SK-N-SH (cell line): ENCODE data around the gene SPEM1. TPM values are rescaled to one million over a fixed set of nuclear protein-coding genes. Genes with fewer than 3 reads are reported as not detected.

Experiments
- CTCF ChIA-PET: fragments of 300-600, 350-600 bp; formaldehyde crosslinking; extraction: SDS; loops from one replicate; lab custom pipeline; 2021; lab: Yijun Ruan, JAX
- POLR2A ChIA-PET: fragments of 350-600 bp; sonication (Branson Sonifier 250); formaldehyde crosslinking; extraction: SDS; loops from one replicate; lab custom pipeline; 2020; ENCODE audit warnings: antibody characterized with exemption, inconsistent platforms; lab: Yijun Ruan, JAX
- DNase-seq: peaks from one replicate; pipeline ENCODE4 v3.0.0; 2012
- H2AFZ ChIP-seq: fragments of 200-600 bp; sonication (generic); 2 replicates; pipeline ENCODE4 v1.8.1; 2016; ENCODE audit warnings: antibody characterized with exemption, mild to moderate bottlenecking, low read depth
- H3F3A ChIP-seq: fragments of 200-600 bp; sonication (generic); replicated peaks from 2 replicates; pipeline ENCODE3; 2016; ENCODE audit warnings: antibody characterized with exemption, mild to moderate bottlenecking; ENCODE audit not compliant: insufficient read depth
- H3K27ac ChIP-seq, 2 experiments: fragments of 200-500 bp in 1 of 2; fragments of 200-600 bp in 1 of 2; sonication (Bioruptor generic) in 1 of 2; sonication (generic), shearing (Covaris generic) in 1 of 2; 2 replicates each; pipeline versions ENCODE4 v1.5.1 to v1.6.1; 2014 to 2016; ENCODE audit warnings: low read depth in 2 of 2, inconsistent platforms in 1 of 2, low read length in 1 of 2, mild to moderate bottlenecking in 1 of 2, mixed read lengths in 1 of 2
- H3K27me3 ChIP-seq: fragments of 200-600 bp; sonication (generic), shearing (Covaris generic); 2 replicates; pipeline ENCODE4 v1.6.1; 2016; ENCODE audit warnings: mixed run types; ENCODE audit not compliant: insufficient read depth
- H3K36me3 ChIP-seq, 2 experiments: fragments of 200-500 bp in 1 of 2; fragments of 200-600 bp in 1 of 2; sonication (Bioruptor generic) in 1 of 2; sonication (generic) in 1 of 2; replicated peaks in 1 of 2; 2 replicates each; pipeline versions ENCODE3 to v1.5.1; 2014 to 2016; ENCODE audit warnings: low read length in 1 of 2, mild to moderate bottlenecking in 1 of 2; ENCODE audit not compliant: insufficient read depth in 2 of 2, control insufficient read depth in 1 of 2
- H3K4me1 ChIP-seq, 2 experiments: fragments of 200-500 bp in 1 of 2; fragments of 200-600 bp in 1 of 2; sonication (Bioruptor generic) in 1 of 2; sonication (generic), shearing (Covaris generic) in 1 of 2; 2 replicates each; pipeline versions ENCODE4 v1.5.1 to v1.6.1; 2014 to 2016; ENCODE audit warnings: low read depth in 1 of 2, low read length in 1 of 2, mixed run types in 1 of 2; ENCODE audit not compliant: insufficient read depth in 2 of 2, control insufficient read depth in 1 of 2
- H3K4me2 ChIP-seq: fragments of 200-600 bp; sonication (generic), shearing (Covaris generic); 2 replicates; pipeline ENCODE4 v1.6.1; 2017; ENCODE audit warnings: mixed run types
- H3K4me3 ChIP-seq, 2 experiments: fragments of 200-500 bp in 1 of 2; fragments of 200-600 bp in 1 of 2; sonication (Bioruptor generic) in 1 of 2; sonication (generic), shearing (Covaris generic) in 1 of 2; 2 replicates each; pipeline versions ENCODE4 v1.5.1 to v1.8.1; 2014 to 2016; ENCODE audit warnings: low read depth in 2 of 2, inconsistent platforms in 1 of 2, low read length in 1 of 2, mild to moderate bottlenecking in 1 of 2, mixed read lengths in 1 of 2, moderate library complexity in 1 of 2
- H3K79me2 ChIP-seq: fragments of 200-600 bp; sonication (generic); 2 replicates; pipeline ENCODE4 v1.8.1; 2017; ENCODE audit warnings: mild to moderate bottlenecking; ENCODE audit not compliant: insufficient read depth
- H3K9ac ChIP-seq: fragments of 200-600 bp; sonication (generic); 2 replicates; pipeline ENCODE4 v1.6.1; 2017; ENCODE audit warnings: mixed run types
- H3K9me2 ChIP-seq: fragments of 200-600 bp; sonication (generic); 2 replicates; pipeline ENCODE4 v1.6.1; 2017; ENCODE audit warnings: mixed run types
- H3K9me3 ChIP-seq: fragments of 200-600 bp; sonication (generic); 2 replicates; pipeline ENCODE4 v1.6.1; 2017; ENCODE audit warnings: mixed run types, mild to moderate bottlenecking, moderate library complexity
- H4K20me1 ChIP-seq: fragments of 200-600 bp; sonication (generic); 2 replicates; pipeline ENCODE4 v1.6.1; 2017; ENCODE audit warnings: mild to moderate bottlenecking, mixed run types; ENCODE audit not compliant: insufficient read depth
- EP300 ChIP-seq, 2 experiments: IDR thresholded peaks; 2 replicates each; pipeline versions ENCODE4 v1.4.0 to v1.6.1; 2012; ENCODE audit warnings: borderline replicate concordance in 1 of 2, low read depth in 1 of 2, low read length in 1 of 2
- EZH2phosphoT487 ChIP-seq: fragments of 200-600 bp; sonication (generic); IDR thresholded peaks from 2 replicates; pipeline ENCODE4 v1.6.1; 2017; ENCODE audit warnings: low read depth, mixed run types, mild to moderate bottlenecking, antibody characterized with exemption, moderate library complexity, borderline replicate concordance
- FOXJ3 ChIP-seq: sonication (generic); formaldehyde crosslinking; IDR thresholded peaks from 2 replicates; pipeline ENCODE4 v1.5.1; 2020; ENCODE audit warnings: mild to moderate bottlenecking, missing genetic modification reagents
- FOXM1 ChIP-seq: IDR thresholded peaks from 2 replicates; pipeline ENCODE4 v1.4.0; 2012; ENCODE audit warnings: low read depth, mild to moderate bottlenecking
- GABPA ChIP-seq: IDR thresholded peaks from 2 replicates; pipeline ENCODE4 v1.4.0; 2012; ENCODE audit warnings: low read depth, mild to moderate bottlenecking
- MEF2A ChIP-seq: IDR thresholded peaks from 2 replicates; pipeline ENCODE4 v1.4.0; 2012; ENCODE audit warnings: low read depth, borderline replicate concordance
- MXI1 ChIP-seq: IDR thresholded peaks from 2 replicates; pipeline ENCODE4 v1.6.1; 2012; ENCODE audit warnings: mild to moderate bottlenecking, low read depth, low read length, improper control_type of control experiment
- NFIC ChIP-seq: IDR thresholded peaks from 2 replicates; pipeline ENCODE4 v1.4.0; 2012; ENCODE audit warnings: borderline replicate concordance
- NRF1 ChIP-seq: IDR thresholded peaks from 2 replicates; pipeline ENCODE4 v1.6.1; 2012; ENCODE audit warnings: low read depth, mild to moderate bottlenecking, low read length
- POLR2AphosphoS5 ChIP-seq: IDR thresholded peaks from 2 replicates; pipeline ENCODE4 v1.6.1; 2012; ENCODE audit warnings: low read depth, low read length
- RAD21 ChIP-seq: IDR thresholded peaks from 2 replicates; pipeline ENCODE4 v1.6.1; 2012; ENCODE audit warnings: mild to moderate bottlenecking, low read length
- RCOR1 ChIP-seq: fragments of 150-350 bp; IDR thresholded peaks from 2 replicates; pipeline ENCODE4 v1.6.1; 2017; ENCODE audit warnings: antibody characterized with exemption, low read length
- SMC3 ChIP-seq: IDR thresholded peaks from 2 replicates; pipeline ENCODE4 v1.6.1; 2012; ENCODE audit warnings: low read depth, low read length, improper control_type of control experiment
- TAF1 ChIP-seq: IDR thresholded peaks from 2 replicates; pipeline ENCODE4 v1.6.1; 2012; ENCODE audit warnings: low read depth, mild to moderate bottlenecking, low read length, moderate library complexity, borderline replicate concordance
- WGBS: methylation state at CpG from one replicate; pipeline ENCODE4 v1.1.6; 2017; ENCODE audit warnings: low lambda C conversion rate; 5-methylcytosine and 5-hydroxymethylcytosine counted together
- polyA plus RNA-seq, 3 experiments: library from polyadenylated mRNA; depleted of rRNA; stranded (reverse); fragments of >200 nt; gene quantifications; 2 replicates each; pipeline ENCODE4 v1.2.3, GENCODE V29; 2012
- TF ChIP-seq, protein P1 (sequence below): fragments of 200-600 bp; sonication (generic); IDR thresholded peaks from 2 replicates; pipeline ENCODE4 v1.6.1; 2017; ENCODE audit warnings: antibody characterized with exemption, mild to moderate bottlenecking, moderate library complexity
- TF ChIP-seq, protein P2 (sequence below): fragments of 150-350 bp; IDR thresholded peaks from 2 replicates; pipeline ENCODE4 v1.6.1; 2017; ENCODE audit warnings: antibody characterized with exemption, low read length, low read depth, borderline replicate concordance
- TF ChIP-seq, protein P3 (sequence below): IDR thresholded peaks from 2 replicates; pipeline ENCODE4 v1.4.0; 2012; ENCODE audit warnings: low read depth, borderline replicate concordance
- TF ChIP-seq, protein P4 (sequence below): IDR thresholded peaks from 2 replicates; pipeline ENCODE4; 2012
- TF ChIP-seq, protein P5 (sequence below): IDR thresholded peaks from 2 replicates; pipeline ENCODE4 v1.6.1; 2012; ENCODE audit warnings: mild to moderate bottlenecking, low read depth, low read length, moderate library complexity

The SPEM1 gene
- polyA plus RNA-seq, 1 of the 3 experiments (the other 2 are of a cell fraction): not detected

DNA sequence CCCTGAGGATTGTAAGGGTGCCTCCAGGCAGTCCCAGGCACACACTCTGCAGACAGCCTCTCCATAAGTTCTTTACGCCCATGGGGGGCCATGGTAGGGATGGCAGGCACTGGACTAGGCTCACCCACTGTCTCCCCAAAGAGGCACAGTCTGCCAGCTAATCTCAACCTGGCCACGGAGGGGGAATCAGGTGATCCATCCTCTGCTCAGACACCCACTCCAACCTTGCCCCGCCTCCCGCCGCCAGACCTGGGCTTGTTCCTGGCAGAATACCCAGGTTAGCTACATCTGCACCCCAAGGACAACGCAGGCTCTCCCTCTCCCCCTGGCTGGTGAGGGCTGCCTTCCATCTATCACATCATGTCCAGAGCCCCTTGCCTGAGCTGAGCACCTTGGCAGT, 11.3 kb upstream of the SPEM1 start (continued):
- TF ChIP-seq, protein P1, sequence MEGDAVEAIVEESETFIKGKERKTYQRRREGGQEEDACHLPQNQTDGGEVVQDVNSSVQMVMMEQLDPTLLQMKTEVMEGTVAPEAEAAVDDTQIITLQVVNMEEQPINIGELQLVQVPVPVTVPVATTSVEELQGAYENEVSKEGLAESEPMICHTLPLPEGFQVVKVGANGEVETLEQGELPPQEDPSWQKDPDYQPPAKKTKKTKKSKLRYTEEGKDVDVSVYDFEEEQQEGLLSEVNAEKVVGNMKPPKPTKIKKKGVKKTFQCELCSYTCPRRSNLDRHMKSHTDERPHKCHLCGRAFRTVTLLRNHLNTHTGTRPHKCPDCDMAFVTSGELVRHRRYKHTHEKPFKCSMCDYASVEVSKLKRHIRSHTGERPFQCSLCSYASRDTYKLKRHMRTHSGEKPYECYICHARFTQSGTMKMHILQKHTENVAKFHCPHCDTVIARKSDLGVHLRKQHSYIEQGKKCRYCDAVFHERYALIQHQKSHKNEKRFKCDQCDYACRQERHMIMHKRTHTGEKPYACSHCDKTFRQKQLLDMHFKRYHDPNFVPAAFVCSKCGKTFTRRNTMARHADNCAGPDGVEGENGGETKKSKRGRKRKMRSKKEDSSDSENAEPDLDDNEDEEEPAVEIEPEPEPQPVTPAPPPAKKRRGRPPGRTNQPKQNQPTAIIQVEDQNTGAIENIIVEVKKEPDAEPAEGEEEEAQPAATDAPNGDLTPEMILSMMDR: no peak

DNA sequence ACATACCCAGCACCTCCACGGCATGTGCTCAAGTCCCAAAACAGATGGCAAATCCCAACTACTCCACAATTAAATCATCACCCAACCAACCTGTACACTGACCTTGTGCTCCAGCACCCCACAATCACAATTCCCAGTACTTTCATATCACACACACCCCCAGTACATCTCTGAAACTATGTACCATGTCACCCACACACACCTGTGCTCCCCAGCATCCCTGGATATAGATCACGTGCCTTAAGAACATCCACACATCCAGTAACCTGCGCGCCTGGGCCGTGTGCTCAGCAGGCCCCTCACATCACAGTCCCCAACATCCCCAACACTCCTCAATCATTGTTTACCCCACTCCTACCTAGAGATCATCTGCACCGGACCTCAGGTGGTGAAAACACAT, 10.4 kb upstream of the SPEM1 start:
- H3K4me2 ChIP-seq: no peak overlapping the region
- H3K9me2 ChIP-seq: no peaks in the 10 kb centered on the region
- TF ChIP-seq NRF1 (no peak), MEF2A (no peak), TAF1 (no peak), NFIC (no peak), GABPA (no peak), MXI1 (no peak), SMC3 (no peak), FOXJ3 (CRISPR knock-in tag) (no peak), EZH2phosphoT487 (no peak), RCOR1 (no peak), POLR2AphosphoS5 (no peak), RAD21 (no peak), FOXM1 (no peak), EP300 (IDR thresholded peaks at IDR 0.05; ENCODE audit: borderline replicate concordance in 1 of 2, low read depth in 1 of 2, low read length in 1 of 2) (no peak)
- TF ChIP-seq, protein P2, sequence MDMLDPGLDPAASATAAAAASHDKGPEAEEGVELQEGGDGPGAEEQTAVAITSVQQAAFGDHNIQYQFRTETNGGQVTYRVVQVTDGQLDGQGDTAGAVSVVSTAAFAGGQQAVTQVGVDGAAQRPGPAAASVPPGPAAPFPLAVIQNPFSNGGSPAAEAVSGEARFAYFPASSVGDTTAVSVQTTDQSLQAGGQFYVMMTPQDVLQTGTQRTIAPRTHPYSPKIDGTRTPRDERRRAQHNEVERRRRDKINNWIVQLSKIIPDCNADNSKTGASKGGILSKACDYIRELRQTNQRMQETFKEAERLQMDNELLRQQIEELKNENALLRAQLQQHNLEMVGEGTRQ: no peak
- TF ChIP-seq, protein P3, sequence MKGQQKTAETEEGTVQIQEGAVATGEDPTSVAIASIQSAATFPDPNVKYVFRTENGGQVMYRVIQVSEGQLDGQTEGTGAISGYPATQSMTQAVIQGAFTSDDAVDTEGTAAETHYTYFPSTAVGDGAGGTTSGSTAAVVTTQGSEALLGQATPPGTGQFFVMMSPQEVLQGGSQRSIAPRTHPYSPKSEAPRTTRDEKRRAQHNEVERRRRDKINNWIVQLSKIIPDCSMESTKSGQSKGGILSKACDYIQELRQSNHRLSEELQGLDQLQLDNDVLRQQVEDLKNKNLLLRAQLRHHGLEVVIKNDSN: no peak
- TF ChIP-seq, protein P4, sequence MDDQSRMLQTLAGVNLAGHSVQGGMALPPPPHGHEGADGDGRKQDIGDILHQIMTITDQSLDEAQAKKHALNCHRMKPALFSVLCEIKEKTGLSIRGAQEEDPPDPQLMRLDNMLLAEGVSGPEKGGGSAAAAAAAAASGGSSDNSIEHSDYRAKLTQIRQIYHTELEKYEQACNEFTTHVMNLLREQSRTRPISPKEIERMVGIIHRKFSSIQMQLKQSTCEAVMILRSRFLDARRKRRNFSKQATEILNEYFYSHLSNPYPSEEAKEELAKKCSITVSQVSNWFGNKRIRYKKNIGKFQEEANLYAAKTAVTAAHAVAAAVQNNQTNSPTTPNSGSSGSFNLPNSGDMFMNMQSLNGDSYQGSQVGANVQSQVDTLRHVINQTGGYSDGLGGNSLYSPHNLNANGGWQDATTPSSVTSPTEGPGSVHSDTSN: no peak
- TF ChIP-seq, protein P5, sequence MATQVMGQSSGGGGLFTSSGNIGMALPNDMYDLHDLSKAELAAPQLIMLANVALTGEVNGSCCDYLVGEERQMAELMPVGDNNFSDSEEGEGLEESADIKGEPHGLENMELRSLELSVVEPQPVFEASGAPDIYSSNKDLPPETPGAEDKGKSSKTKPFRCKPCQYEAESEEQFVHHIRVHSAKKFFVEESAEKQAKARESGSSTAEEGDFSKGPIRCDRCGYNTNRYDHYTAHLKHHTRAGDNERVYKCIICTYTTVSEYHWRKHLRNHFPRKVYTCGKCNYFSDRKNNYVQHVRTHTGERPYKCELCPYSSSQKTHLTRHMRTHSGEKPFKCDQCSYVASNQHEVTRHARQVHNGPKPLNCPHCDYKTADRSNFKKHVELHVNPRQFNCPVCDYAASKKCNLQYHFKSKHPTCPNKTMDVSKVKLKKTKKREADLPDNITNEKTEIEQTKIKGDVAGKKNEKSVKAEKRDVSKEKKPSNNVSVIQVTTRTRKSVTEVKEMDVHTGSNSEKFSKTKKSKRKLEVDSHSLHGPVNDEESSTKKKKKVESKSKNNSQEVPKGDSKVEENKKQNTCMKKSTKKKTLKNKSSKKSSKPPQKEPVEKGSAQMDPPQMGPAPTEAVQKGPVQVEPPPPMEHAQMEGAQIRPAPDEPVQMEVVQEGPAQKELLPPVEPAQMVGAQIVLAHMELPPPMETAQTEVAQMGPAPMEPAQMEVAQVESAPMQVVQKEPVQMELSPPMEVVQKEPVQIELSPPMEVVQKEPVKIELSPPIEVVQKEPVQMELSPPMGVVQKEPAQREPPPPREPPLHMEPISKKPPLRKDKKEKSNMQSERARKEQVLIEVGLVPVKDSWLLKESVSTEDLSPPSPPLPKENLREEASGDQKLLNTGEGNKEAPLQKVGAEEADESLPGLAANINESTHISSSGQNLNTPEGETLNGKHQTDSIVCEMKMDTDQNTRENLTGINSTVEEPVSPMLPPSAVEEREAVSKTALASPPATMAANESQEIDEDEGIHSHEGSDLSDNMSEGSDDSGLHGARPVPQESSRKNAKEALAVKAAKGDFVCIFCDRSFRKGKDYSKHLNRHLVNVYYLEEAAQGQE: no peak
- peaks cover 11% of the 10 kb centered on the region; the same call in 1 of the 2 replicates for H4K20me1 ChIP-seq
- DNase-seq: no peak
- H3K4me3 ChIP-seq: no peak overlapping the region
- H3K4me1 ChIP-seq: peaks cover 0 to 15% of the 10 kb centered on the region in 2 experiments; a peak in 1 of 4 replicates
- H3K27me3 ChIP-seq: no peaks in the 10 kb centered on the region
- CTCF ChIA-PET: interaction anchor here (4.9 kb wide), 1 partner anchor 54 kb away, joined by 28 read pairs; the partner anchor contains the start of gene TMEM95
- no peaks in the 10 kb centered on the region for H3F3A ChIP-seq
- WGBS: 94% methylated on average over 6 of the region's 6 CpGs
- POLR2A ChIA-PET: no interaction called here
- H3K27ac ChIP-seq: no peak overlapping the region
- H3K9ac ChIP-seq: no peak overlapping the region
- H3K36me3 ChIP-seq: peaks cover 8 to 42% of the 10 kb centered on the region in 2 experiments
- peaks cover 28% of the 10 kb centered on the region for H3K79me2 ChIP-seq
- no peaks in the 10 kb centered on the region for H3K9me3 ChIP-seq
- no peak overlapping the region for H2AFZ ChIP-seq
